Superior temporal gyrus (tissue), 1 donor: ENCODE results near the gene NPTX2.
"Not testable (repeated sequence)": the region's sequence is repeated elsewhere in the genome, so short reads cannot be mapped to it uniquely, and the experiment has no call there.

ENCODE experiments used
- DNase-seq: peaks from one replicate; pipeline ENCODE4 v3.0.0-alpha.2; 2016; ENCODE audit errors: extremely low spot score

The NPTX2 gene, protein sequence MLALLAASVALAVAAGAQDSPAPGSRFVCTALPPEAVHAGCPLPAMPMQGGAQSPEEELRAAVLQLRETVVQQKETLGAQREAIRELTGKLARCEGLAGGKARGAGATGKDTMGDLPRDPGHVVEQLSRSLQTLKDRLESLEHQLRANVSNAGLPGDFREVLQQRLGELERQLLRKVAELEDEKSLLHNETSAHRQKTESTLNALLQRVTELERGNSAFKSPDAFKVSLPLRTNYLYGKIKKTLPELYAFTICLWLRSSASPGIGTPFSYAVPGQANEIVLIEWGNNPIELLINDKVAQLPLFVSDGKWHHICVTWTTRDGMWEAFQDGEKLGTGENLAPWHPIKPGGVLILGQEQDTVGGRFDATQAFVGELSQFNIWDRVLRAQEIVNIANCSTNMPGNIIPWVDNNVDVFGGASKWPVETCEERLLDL

GRCh38 chr7:98617051-98617959 is at the start of gene NPTX2:
TSS of gene NPTX2 (plus strand) at chr7:98617285. CDS start at chr7:98617462, 177 bp downstream.
- peak; percentile 75 for DNase-seq

- DNase-seq = no peak
Observed at GRCh38 chr7:98567991-98568390, 49.1 kb upstream of the NPTX2 start.

DNA sequence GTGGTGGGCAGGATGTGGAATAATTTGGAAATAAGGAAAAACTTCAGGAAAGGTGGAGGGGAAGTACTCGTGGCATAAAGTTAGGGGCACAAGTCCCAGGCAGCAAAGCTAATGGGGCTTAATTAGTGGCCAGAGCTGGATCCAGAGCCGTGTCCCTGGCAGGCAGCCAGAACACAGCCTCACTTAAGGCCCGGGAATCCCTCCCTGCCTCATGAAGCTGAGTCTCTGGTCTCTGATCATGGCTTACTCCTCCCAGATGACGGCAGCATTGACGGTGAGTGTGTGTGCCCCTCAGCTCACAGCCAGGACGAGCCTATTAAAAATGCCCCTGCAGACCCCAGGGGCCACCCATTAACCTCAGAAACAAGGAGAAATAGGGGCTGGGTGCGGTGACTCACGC is 48.2 kb upstream of the NPTX2 start:
- no peak for DNase-seq

DNA sequence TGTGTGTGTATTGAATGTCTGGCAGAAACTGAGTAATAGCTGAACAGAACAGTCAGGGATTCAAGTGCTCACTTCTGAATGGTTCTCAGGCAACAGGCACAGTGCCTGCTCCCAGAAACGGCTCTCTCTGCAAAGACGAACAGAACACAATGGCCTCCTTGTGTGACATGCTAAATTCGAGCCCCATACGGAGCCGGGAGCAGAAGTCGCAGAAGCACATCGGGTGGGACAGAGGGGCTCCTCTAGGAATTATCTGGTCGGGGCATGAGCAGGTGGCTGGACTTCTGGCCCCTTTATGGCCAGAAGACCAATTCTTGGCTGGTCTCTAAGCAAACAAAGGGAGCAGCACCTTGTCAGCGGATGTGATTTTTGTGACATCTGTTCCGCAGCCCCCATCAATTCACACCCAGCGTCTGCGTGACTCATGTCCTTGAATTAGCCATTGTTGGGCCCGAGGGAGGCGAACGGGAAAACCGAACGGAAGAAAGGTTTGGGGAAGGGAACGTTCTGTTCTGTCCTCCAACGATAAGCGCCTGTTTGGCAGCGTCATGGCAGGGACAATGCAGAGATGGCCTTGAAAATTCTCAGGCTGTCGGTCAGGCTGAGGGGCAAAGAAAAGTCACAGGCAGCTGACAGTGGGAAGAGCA is 47.3 kb upstream of the NPTX2 start:
- peak; percentile 92 for DNase-seq

DNA sequence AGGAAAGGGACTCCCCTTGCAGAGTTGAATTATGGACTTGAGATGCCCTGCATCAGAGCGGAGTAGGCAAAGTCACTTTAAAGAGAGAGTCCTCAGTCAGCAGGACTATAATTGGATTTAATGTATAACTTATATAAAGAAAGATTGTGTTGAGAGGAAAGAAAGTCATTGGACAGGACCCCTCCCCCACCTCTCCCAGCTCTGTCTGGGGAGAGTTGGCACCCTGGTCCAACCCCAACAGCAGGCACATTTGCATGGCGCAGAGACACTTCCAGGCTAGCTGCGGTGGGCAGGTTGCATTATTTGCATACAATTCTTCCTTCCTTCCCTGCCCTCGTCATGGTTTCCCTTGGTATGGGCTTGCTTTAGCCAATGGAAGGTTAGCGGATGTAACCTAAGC is 46.1 kb upstream of the NPTX2 start:
- DNase-seq = peak; percentile 15

DNA sequence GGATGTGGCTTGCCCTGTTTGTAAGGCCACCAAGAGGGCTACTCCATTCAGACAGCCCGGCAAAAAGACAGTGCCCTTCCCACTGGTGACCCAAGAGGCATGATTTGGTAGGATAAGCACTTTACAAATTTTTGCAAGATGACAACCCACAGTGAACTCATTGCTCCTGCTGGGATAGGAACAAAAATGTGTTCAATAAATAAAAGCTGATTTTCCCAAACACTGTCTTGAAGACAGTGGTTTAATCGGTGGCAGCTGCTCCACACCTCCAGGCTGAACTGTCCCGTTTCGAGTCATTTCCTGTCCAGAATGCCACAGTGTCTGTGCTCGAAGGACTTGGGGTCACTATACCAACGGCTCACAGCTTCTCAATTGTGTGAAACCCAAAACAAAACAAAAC is 45.1 kb upstream of the NPTX2 start:
- peak; percentile 13 for DNase-seq

- DNase-seq = not testable (repeated sequence)
Observed at GRCh38 chr7:98572716-98573115, 44.4 kb upstream of the NPTX2 start.

DNA sequence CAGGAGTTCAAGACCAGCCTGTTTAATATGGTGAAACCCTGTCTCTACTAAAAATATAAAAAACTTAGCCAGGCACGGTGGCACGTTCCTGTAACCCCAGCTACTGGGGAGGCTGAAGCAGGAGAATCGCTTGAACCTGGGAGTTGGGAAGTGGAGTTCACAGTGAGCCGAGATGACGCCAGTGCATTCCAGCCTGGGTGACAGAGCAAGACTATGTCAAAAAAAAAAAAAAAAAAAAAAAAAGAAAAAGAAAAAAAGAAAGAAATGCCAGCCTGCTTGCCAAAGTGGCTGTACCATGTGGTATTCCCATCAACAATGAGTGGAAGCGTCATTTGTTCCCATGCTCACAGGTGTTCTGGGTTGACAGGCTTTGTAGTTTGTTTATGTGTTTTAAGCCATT is 43.3 kb upstream of the NPTX2 start:
- no peak for DNase-seq

DNA sequence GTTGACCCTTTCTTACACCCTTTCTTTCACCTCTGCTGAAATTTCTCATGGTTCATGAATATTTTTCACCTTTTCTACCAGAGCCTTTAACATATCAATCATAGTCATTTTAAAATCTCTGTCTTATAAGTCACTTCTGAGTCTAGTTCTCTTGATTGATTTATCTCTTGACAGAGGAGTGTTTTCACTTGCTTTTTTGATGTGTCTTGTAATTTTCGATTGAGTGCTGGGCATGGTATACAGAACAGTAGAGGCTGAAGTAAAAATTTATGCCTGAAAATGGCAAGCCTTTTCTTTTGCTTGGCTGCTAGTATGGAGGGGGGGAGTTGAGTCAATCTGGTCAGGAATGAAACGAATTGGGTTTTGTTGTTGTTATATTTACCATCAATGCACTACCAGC is 41.2 kb upstream of the NPTX2 start:
- DNase-seq = no peak

DNA sequence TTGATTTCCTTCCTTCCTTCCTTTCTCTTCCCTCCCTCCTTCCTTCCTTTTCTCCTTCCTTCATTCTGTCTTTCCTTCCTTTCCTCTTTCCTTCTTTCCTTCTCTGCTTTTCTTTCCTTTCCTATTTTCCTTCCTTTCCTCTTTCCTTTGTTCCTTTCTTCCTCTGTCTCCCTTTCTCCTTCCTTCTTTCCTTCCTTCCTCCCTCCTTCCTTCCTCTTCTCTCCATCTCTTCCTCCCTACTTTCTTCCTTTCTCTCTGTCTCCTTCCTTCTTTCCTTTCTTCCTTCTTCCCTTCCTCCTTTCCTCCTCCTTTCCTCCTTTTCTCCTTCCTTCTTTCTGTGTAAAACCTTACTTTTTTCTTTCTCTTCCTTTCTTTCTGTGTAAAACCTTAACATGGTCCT is 32.3 kb upstream of the NPTX2 start:
- no peak for DNase-seq

DNA sequence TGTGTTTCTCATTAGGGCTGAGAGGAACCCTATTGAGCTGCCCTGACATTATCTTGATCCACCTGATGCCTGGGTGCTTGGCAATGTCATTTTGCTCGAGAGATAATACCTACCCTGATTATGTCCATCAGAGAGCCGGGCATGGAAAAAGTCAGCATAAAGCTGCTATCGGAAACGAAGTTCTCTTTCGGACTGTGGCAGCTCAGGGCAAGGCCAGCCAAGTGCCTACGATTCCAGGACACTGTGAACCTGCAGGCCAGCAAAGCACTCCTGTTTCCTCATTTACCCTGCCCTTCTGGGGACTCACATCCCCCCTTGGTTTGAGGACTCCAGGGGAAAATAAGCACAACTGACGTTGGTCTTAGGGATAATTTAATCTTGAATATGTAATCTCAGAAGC is 25.2 kb upstream of the NPTX2 start:
- no peak for DNase-seq

- no peak for DNase-seq
Observed at GRCh38 chr7:98594348-98594747, 22.7 kb upstream of the NPTX2 start.

- DNase-seq = no peak
Observed at GRCh38 chr7:98594787-98595186, 22.3 kb upstream of the NPTX2 start.

DNA sequence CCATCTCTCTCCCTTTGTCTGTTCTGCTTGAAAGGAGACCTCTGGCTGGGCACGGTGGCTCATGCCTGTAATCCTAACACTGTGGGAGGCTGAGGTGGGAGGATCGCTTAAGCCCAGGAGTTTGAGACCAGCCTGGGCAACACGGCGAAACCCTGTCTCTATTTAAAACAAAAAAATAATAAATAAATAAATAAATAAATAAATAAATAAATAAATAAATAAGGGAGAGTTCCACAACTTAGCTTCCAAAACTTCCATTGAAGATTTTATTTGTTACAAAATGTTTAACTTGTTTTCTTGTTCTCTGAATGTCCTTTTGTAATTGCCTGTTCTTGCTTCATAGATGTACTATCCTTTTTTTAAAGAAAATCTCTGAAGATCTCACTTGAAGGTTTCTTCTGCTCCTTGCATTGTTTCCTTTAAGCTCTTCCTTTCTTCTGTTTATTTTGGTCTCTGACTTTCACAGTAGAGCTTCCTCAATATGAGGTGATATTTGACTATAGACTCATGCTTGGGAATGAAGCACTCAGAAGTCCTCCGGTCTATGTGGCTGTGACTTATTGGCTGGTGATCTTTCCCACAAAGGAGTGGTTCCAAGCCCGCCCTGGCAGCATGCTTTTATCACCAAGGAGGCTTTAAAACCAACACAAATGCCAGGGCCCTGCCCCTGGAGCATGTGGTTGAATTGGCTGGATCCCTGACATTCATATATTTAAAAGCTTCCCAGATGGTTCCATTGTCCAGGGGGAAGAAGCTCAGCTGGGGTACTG is 18.1 kb upstream of the NPTX2 start:
- no peak for DNase-seq

GRCh38 chr7:98599886-98600285 is 17.2 kb upstream of the NPTX2 start:
- no peak for DNase-seq

DNA sequence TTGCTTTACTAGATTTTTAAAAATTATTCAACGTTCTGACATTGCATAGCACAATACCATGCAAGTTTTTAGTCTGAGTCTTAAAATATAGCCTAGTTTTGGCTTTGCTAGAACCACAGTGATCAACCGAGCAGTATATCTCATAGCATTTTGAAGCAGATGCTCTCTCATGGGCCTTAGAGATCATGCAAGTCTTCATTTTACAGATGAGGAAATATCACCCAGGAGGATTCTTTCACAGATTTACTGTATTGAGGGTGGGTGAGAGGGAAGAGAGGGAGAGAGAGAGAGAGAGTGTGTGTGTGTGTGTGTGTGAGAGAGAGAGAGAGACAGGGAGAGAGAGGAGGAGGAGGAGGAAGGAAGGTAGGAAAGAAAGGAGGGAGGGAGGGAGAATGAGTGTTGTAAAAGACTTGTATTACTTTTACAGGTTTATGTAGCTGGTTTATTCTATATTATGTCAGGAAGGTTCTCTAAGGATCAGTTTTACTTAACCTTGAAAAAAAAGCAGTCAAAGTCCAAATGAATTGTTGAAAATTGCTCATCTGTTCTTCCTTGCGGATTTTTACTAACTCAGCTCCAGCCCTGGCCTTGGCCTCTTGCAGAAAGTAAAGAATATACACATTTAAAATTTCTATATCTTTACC is 14.2 kb upstream of the NPTX2 start:
- DNase-seq = no peak

GRCh38 chr7:98603399-98603788 is 13.7 kb upstream of the NPTX2 start:
- DNase-seq = no peak

- DNase-seq = peak; percentile 66
Observed at GRCh38 chr7:98613601-98614425, 3.3 kb upstream of the NPTX2 start.

DNA sequence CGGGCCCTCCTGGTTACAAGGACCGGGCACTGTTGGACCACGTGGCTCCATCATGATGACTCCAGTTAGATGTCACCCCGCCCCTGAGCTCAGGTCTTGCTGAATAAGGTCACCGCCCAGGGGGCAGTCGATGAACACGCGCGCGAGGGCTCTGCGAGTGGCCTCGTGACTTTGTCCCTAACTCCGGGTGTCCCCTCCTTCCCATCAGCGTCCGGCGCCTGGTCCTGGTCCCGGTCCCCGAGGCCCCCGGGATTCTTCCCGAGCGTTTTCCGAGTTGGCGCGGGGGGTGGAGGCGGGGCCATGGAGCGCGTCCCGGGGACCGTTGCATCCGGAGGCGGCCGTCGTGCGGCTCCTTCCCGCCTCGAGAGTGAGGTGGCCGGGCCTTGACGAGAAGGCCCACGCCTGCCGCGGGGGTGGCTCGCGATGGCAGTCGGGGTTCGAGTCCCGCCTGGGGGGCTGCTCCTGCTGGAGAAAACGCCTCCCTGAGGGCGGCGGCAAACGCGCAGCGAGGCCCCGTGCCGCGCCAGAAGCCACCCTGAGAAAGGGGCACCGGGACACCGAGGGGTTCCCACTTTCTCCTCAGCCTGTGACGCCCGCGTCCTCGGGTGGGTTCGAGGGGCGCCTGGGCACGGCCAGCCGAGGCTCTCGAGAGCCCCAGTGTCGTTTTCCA is 569 bp upstream of the NPTX2 start:
- DNase-seq = no peak
